Measurements from ENCODE around the gene UGT2B28. TPM values are rescaled to one million over a fixed set of nuclear protein-coding genes. Genes with fewer than 3 reads are reported as not detected.

UGT2B28 gene
- not detected in 2 replicates for total RNA-seq (2014; rRNA removed; shearing (Covaris generic))

GRCh38 chr4:69280081-69280480 is at the start of gene UGT2B28:
UGT2B28 (plus strand) TSS chr4:69280475; CDS start chr4:69280501, 26 bp downstream.

Other genes with a start within 250 kb of the UGT2B28 start
- gene UGT2B7, start 184.0 kb upstream of the UGT2B28 start, total RNA-seq (2014; rRNA removed; shearing (Covaris generic)), result 1.6 and 2.0 TPM in 2 replicates
- gene UGT2B11, start 65.7 kb upstream of the UGT2B28 start, total RNA-seq (2014; rRNA removed; shearing (Covaris generic)), result not detected in 2 replicates
- gene UGT2B4, start 215.4 kb downstream of the UGT2B28 start, total RNA-seq (2014; rRNA removed; shearing (Covaris generic)), result not detected in 2 replicates

All from A375 (cell line).